ENCODE results near the gene FSTL5.

Gene FSTL5

DNA sequence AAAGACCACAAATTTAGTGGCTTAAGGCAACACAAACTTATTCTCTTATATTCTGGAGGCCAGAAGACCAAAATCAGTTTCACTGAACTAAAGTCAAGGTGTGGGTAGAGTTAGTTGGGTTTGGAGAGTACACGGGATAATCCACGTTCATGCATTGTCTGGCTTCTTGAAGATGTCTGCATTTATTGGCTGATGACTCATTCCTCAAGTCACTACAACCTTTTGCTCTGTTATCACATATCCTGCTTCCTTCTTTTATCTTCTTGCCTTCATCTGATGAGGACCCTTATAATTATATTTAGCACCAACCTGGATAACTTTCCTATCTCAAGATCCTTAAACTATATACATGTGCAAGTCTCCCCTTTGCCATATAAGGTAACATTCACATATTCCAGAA, 590.0 kb downstream of the FSTL5 start:
- no peak for ATAC-seq
- no peak for TF ChIP-seq ISL1 (CRISPR knock-in tag; IDR thresholded peaks at IDR 0.05)
- no peak for TF ChIP-seq OSR1 (CRISPR knock-in tag; IDR thresholded peaks at IDR 0.05)
- no peak for TF ChIP-seq ZFP30 (CRISPR knock-in tag; IDR thresholded peaks at IDR 0.05)
- no peak for TF ChIP-seq CSDC2 (CRISPR knock-in tag; IDR thresholded peaks at IDR 0.05)
- no peak for TF ChIP-seq ARNTL (CRISPR knock-in tag; IDR thresholded peaks at IDR 0.05; ENCODE audit: borderline replicate concordance, low read depth)
- no peak for TF ChIP-seq RARB (CRISPR knock-in tag; IDR thresholded peaks at IDR 0.05)
- no peak for TF ChIP-seq ZNF8 (CRISPR knock-in tag; IDR thresholded peaks at IDR 0.05)
- TF ChIP-seq BACH2 (CRISPR knock-in tag; IDR thresholded peaks at IDR 0.05; ENCODE audit: borderline replicate concordance): no peak
- TF ChIP-seq, protein P1, sequence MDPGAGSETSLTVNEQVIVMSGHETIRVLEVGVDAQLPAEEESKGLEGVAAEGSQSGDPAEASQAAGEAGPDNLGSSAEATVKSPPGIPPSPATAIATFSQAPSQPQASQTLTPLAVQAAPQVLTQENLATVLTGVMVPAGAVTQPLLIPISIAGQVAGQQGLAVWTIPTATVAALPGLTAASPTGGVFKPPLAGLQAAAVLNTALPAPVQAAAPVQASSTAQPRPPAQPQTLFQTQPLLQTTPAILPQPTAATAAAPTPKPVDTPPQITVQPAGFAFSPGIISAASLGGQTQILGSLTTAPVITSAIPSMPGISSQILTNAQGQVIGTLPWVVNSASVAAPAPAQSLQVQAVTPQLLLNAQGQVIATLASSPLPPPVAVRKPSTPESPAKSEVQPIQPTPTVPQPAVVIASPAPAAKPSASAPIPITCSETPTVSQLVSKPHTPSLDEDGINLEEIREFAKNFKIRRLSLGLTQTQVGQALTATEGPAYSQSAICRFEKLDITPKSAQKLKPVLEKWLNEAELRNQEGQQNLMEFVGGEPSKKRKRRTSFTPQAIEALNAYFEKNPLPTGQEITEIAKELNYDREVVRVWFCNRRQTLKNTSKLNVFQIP (CRISPR knock-in tag; IDR thresholded peaks at IDR 0.05; ENCODE audit: borderline replicate concordance, low read depth): no peak
- no peak for TF ChIP-seq SNAI2 (CRISPR knock-in tag; IDR thresholded peaks at IDR 0.05)
- no peak for TF ChIP-seq GLIS3 (CRISPR knock-in tag; IDR thresholded peaks at IDR 0.05)
- no peak for TF ChIP-seq ZC3H10 (CRISPR knock-in tag; IDR thresholded peaks at IDR 0.05)

DNA sequence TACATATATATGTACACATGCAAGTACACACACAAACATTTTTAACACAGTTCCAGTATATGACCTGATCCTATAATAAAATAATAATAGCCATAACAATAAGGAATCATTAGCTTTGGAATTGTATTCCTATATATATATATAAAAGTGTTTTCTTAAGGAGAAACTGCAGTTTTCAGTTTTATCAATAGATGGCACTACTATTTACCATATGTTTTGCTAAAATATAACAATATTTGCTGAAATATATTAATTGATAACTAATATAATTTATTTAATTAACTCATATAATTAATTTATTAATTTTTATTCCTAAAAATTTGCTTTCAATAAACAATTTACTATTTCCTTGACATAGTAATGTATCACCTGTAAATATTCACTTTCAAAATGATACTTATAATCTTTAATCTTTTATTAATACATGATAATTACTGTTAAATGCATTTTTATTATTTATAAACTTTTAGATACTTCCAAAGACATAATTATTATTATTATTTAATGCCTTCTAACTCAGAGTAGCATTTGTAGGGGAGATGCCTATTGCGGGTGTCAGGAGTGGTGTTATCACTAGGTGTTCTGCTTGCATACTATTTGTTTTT, 599.5 kb downstream of the FSTL5 start:
- no peak for TF ChIP-seq TOX (CRISPR knock-in tag; IDR thresholded peaks at IDR 0.05; ENCODE audit: borderline replicate concordance)
- TF ChIP-seq, protein P1 (CRISPR knock-in tag; IDR thresholded peaks at IDR 0.05; ENCODE audit: borderline replicate concordance, low read depth): no peak
- no peak for TF ChIP-seq OSR1 (CRISPR knock-in tag; IDR thresholded peaks at IDR 0.05)
- TF ChIP-seq ZFP3 (CRISPR knock-in tag; IDR thresholded peaks at IDR 0.05): no peak
- no peak for TF ChIP-seq PPARA (CRISPR knock-in tag; IDR thresholded peaks at IDR 0.05; ENCODE audit: borderline replicate concordance)
- TF ChIP-seq GLIS3 (CRISPR knock-in tag; IDR thresholded peaks at IDR 0.05): no peak
- no peak for TF ChIP-seq ZC3H10 (CRISPR knock-in tag; IDR thresholded peaks at IDR 0.05)
- no peak for TF ChIP-seq ZNF8 (CRISPR knock-in tag; IDR thresholded peaks at IDR 0.05)
- TF ChIP-seq, protein P2, sequence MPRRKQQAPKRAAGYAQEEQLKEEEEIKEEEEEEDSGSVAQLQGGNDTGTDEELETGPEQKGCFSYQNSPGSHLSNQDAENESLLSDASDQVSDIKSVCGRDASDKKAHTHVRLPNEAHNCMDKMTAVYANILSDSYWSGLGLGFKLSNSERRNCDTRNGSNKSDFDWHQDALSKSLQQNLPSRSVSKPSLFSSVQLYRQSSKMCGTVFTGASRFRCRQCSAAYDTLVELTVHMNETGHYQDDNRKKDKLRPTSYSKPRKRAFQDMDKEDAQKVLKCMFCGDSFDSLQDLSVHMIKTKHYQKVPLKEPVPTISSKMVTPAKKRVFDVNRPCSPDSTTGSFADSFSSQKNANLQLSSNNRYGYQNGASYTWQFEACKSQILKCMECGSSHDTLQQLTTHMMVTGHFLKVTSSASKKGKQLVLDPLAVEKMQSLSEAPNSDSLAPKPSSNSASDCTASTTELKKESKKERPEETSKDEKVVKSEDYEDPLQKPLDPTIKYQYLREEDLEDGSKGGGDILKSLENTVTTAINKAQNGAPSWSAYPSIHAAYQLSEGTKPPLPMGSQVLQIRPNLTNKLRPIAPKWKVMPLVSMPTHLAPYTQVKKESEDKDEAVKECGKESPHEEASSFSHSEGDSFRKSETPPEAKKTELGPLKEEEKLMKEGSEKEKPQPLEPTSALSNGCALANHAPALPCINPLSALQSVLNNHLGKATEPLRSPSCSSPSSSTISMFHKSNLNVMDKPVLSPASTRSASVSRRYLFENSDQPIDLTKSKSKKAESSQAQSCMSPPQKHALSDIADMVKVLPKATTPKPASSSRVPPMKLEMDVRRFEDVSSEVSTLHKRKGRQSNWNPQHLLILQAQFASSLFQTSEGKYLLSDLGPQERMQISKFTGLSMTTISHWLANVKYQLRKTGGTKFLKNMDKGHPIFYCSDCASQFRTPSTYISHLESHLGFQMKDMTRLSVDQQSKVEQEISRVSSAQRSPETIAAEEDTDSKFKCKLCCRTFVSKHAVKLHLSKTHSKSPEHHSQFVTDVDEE (CRISPR knock-in tag; IDR thresholded peaks at IDR 0.05): no peak
- no peak for TF ChIP-seq TCF4 (CRISPR knock-in tag; IDR thresholded peaks at IDR 0.05; ENCODE audit: borderline replicate concordance)
- no peak for TF ChIP-seq ZNF565 (CRISPR knock-in tag; conservative IDR thresholded peaks at IDR 0.05; ENCODE audit: low read depth)
- TF ChIP-seq ZFP30 (CRISPR knock-in tag; IDR thresholded peaks at IDR 0.05): no peak
- no peak for TF ChIP-seq RARB (CRISPR knock-in tag; IDR thresholded peaks at IDR 0.05)
- TF ChIP-seq CSDC2 (CRISPR knock-in tag; IDR thresholded peaks at IDR 0.05): no peak
- TF ChIP-seq, protein P3, sequence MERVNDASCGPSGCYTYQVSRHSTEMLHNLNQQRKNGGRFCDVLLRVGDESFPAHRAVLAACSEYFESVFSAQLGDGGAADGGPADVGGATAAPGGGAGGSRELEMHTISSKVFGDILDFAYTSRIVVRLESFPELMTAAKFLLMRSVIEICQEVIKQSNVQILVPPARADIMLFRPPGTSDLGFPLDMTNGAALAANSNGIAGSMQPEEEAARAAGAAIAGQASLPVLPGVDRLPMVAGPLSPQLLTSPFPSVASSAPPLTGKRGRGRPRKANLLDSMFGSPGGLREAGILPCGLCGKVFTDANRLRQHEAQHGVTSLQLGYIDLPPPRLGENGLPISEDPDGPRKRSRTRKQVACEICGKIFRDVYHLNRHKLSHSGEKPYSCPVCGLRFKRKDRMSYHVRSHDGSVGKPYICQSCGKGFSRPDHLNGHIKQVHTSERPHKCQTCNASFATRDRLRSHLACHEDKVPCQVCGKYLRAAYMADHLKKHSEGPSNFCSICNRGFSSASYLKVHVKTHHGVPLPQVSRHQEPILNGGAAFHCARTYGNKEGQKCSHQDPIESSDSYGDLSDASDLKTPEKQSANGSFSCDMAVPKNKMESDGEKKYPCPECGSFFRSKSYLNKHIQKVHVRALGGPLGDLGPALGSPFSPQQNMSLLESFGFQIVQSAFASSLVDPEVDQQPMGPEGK (CRISPR knock-in tag; IDR thresholded peaks at IDR 0.05; ENCODE audit: borderline replicate concordance): no peak
- no peak for TF ChIP-seq SNAI2 (CRISPR knock-in tag; IDR thresholded peaks at IDR 0.05)
- no peak for TF ChIP-seq ISL1 (CRISPR knock-in tag; IDR thresholded peaks at IDR 0.05)
- TF ChIP-seq, protein P4, sequence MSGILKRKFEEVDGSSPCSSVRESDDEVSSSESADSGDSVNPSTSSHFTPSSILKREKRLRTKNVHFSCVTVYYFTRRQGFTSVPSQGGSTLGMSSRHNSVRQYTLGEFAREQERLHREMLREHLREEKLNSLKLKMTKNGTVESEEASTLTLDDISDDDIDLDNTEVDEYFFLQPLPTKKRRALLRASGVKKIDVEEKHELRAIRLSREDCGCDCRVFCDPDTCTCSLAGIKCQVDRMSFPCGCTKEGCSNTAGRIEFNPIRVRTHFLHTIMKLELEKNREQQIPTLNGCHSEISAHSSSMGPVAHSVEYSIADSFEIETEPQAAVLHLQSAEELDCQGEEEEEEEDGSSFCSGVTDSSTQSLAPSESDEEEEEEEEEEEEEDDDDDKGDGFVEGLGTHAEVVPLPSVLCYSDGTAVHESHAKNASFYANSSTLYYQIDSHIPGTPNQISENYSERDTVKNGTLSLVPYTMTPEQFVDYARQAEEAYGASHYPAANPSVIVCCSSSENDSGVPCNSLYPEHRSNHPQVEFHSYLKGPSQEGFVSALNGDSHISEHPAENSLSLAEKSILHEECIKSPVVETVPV (CRISPR knock-in tag; IDR thresholded peaks at IDR 0.05): no peak
- TF ChIP-seq ZNF70 (CRISPR knock-in tag; IDR thresholded peaks at IDR 0.05): no peak
- TF ChIP-seq, protein P5, sequence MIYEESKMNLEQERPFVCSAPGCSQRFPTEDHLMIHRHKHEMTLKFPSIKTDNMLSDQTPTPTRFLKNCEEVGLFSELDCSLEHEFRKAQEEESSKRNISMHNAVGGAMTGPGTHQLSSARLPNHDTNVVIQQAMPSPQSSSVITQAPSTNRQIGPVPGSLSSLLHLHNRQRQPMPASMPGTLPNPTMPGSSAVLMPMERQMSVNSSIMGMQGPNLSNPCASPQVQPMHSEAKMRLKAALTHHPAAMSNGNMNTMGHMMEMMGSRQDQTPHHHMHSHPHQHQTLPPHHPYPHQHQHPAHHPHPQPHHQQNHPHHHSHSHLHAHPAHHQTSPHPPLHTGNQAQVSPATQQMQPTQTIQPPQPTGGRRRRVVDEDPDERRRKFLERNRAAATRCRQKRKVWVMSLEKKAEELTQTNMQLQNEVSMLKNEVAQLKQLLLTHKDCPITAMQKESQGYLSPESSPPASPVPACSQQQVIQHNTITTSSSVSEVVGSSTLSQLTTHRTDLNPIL (CRISPR knock-in tag; IDR thresholded peaks at IDR 0.05; ENCODE audit: low read depth): no peak
- no peak for ATAC-seq

All from SK-N-SH treated with all-trans-retinoic acid at 6 μM for 48 hours (cell line).